Liver (tissue), 9 donors: ENCODE data around the gene SMARCC2. TPM values are rescaled to one million over a fixed set of nuclear protein-coding genes. Genes with fewer than 3 reads are reported as not detected.

Experiments used
- DNase-seq: peaks from one replicate; pipeline ENCODE4 v3.0.0-alpha.2; 2017; ENCODE audit warnings: low spot score
- H3K27ac ChIP-seq, 2 donors: one replicate each; pipeline ENCODE4 v1.7.0; 2013; ENCODE audit warnings: inconsistent platforms in 2 of 2, low read length in 2 of 2, control low read depth in 1 of 2, low read depth in 1 of 2, mild to moderate bottlenecking in 1 of 2
- H3K27me3 ChIP-seq, 4 donors: one replicate each; pipeline versions ENCODE4 v1.6.1 to v1.7.0; 2013; ENCODE audit warnings: low read length in 3 of 4, inconsistent platforms in 1 of 4, mild to moderate bottlenecking in 1 of 4, moderate library complexity in 1 of 4; ENCODE audit not compliant: control insufficient read depth in 4 of 4, insufficient read depth in 4 of 4
- H3K36me3 ChIP-seq, 4 donors: one replicate each; pipeline versions ENCODE4 v1.6.1 to v1.7.0; 2013; ENCODE audit warnings: low read length in 3 of 4, mild to moderate bottlenecking in 3 of 4, low read depth in 1 of 4, moderate library complexity in 1 of 4; ENCODE audit not compliant: control insufficient read depth in 4 of 4, insufficient read depth in 3 of 4
- H3K4me1 ChIP-seq, 4 donors: one replicate each; pipeline versions ENCODE4 v1.6.1 to v1.7.0; 2013; ENCODE audit warnings: low read length in 3 of 4, mild to moderate bottlenecking in 3 of 4, moderate library complexity in 1 of 4; ENCODE audit not compliant: control insufficient read depth in 4 of 4, insufficient read depth in 4 of 4
- H3K4me3 ChIP-seq, 3 donors: one replicate each; pipeline versions ENCODE4 v1.6.1 to v1.7.0; 2013; ENCODE audit warnings: low read length in 3 of 3, control low read depth in 1 of 3, low read depth in 1 of 3, mild to moderate bottlenecking in 1 of 3
- H3K9ac ChIP-seq, 2 donors: one replicate each; pipeline ENCODE4 v1.7.0; 2013; ENCODE audit warnings: low read length in 2 of 2, mild to moderate bottlenecking in 2 of 2, moderate library complexity in 2 of 2, control low read depth in 1 of 2, low read depth in 1 of 2
- H3K9me3 ChIP-seq, 4 donors: one replicate each; pipeline versions ENCODE4 v1.6.1 to v1.7.0; 2013; ENCODE audit warnings: low read length in 3 of 4; ENCODE audit not compliant: control insufficient read depth in 4 of 4
- ATF3 ChIP-seq: IDR thresholded peaks from 2 replicates; pipeline ENCODE4 v1.6.1; 2016; ENCODE audit warnings: antibody characterized with exemption
- EGR1 ChIP-seq, 2 donors: IDR thresholded peaks; 2 replicates each; pipeline ENCODE4 v1.6.1; 2016 to 2018; ENCODE audit warnings: antibody characterized with exemption in 2 of 2, low read depth in 2 of 2
- FOXA2 ChIP-seq: IDR thresholded peaks from 2 replicates; pipeline ENCODE4 v1.6.1; 2016; ENCODE audit warnings: antibody characterized with exemption
- GABPA ChIP-seq, 2 donors: IDR thresholded peaks in 1 of 2; conservative IDR thresholded peaks in 1 of 2; 2 replicates each; pipeline ENCODE4 v1.6.1; 2016; ENCODE audit warnings: antibody characterized with exemption in 2 of 2, mild to moderate bottlenecking in 1 of 2, moderate library complexity in 1 of 2
- HNF4A ChIP-seq, 2 donors: conservative IDR thresholded peaks; 2 replicates each; pipeline ENCODE4 v1.6.1; 2016; ENCODE audit warnings: antibody characterized with exemption in 2 of 2, mild to moderate bottlenecking in 2 of 2
- HNF4G ChIP-seq: IDR thresholded peaks from 2 replicates; pipeline ENCODE4 v1.6.1; 2016; ENCODE audit warnings: antibody characterized with exemption
- JUND ChIP-seq, 2 donors: IDR thresholded peaks; 2 replicates each; pipeline ENCODE4 v1.6.1; 2016; ENCODE audit warnings: antibody characterized with exemption in 2 of 2
- MAX ChIP-seq: IDR thresholded peaks from 2 replicates; pipeline ENCODE4 v1.6.1; 2016; ENCODE audit warnings: antibody characterized with exemption
- NR2F2 ChIP-seq: IDR thresholded peaks from 2 replicates; pipeline ENCODE4 v1.6.1; 2016; ENCODE audit warnings: antibody characterized with exemption
- RAD21 ChIP-seq, 2 donors: IDR thresholded peaks; 2 replicates each; pipeline ENCODE4 v1.6.1; 2016; ENCODE audit warnings: antibody characterized with exemption in 2 of 2, mild to moderate bottlenecking in 2 of 2
- REST ChIP-seq: IDR thresholded peaks from 2 replicates; pipeline ENCODE4 v1.6.1; 2016; ENCODE audit warnings: antibody characterized with exemption, mild to moderate bottlenecking
- RXRA ChIP-seq, 2 donors: IDR thresholded peaks; 2 replicates each; pipeline ENCODE4 v1.6.1; 2017 to 2018; ENCODE audit warnings: antibody characterized with exemption in 2 of 2, mild to moderate bottlenecking in 1 of 2
- SP1 ChIP-seq: IDR thresholded peaks from 2 replicates; pipeline ENCODE4 v1.6.1; 2018; ENCODE audit warnings: antibody characterized with exemption, mild to moderate bottlenecking
- TAF1 ChIP-seq: conservative IDR thresholded peaks from 2 replicates; pipeline ENCODE4 v1.6.1; 2016; ENCODE audit warnings: antibody characterized with exemption, mild to moderate bottlenecking
- YY1 ChIP-seq: IDR thresholded peaks from 2 replicates; pipeline ENCODE4 v1.6.1; 2016; ENCODE audit warnings: antibody characterized with exemption, mild to moderate bottlenecking
- ZBTB33 ChIP-seq: IDR thresholded peaks from 2 replicates; pipeline ENCODE4 v1.6.1; 2016; ENCODE audit warnings: antibody characterized with exemption
- WGBS: extraction: QIAGEN DNeasy Blood & Tissue Kit; methylation state at CpG from one replicate; pipeline ENCODE4 v1.1.7; 2013; 5-methylcytosine and 5-hydroxymethylcytosine counted together
- polyA plus RNA-seq, 2 donors: library from polyadenylated mRNA; stranded (reverse) in 1 of 2; unstranded in 1 of 2; fragments of 200-250 nt in 1 of 2; fragments of >200 nt in 1 of 2; fragmentation: Nextera tagmentation in 1 of 2; extraction: Ambion mirVana in 1 of 2; gene quantifications; one replicate each; pipeline versions ENCODE4 v1.2.1 to v1.2.3, GENCODE V29; 2013 to 2015
- total RNA-seq, 2 donors: library from RNA; depleted of rRNA; stranded (reverse); fragments of >200 nt; gene quantifications; one replicate each; pipeline ENCODE4 v1.2.3, GENCODE V29; 2014
- TF ChIP-seq, protein P1 (sequence below): fragments of 150-350 bp; IDR thresholded peaks from 2 replicates; pipeline ENCODE4 v1.5.1; 2017; ENCODE audit warnings: improper control_type of control experiment, low read depth, low read length; ENCODE audit not compliant: missing input control
- donor health status: healthy.
- donor health status: healthy.
- donor health status: healthy.
- donor health status: healthy.
- donor health status: healthy.

Gene SMARCC2
- total and polyA plus RNA-seq, 4 donors = 12.8 to 24.8 (median 22.5) TPM

GRCh38 chr12:56129206-56129941 lies 59.9 kb downstream of the SMARCC2 start:
- no peak for TF ChIP-seq JUND (IDR thresholded peaks at IDR 0.05)
- no peak for TF ChIP-seq SP1
- TF ChIP-seq ZBTB33 = no peak
- no peak for TF ChIP-seq GABPA (IDR thresholded peaks at IDR 0.05 in 1 of 2, conservative IDR thresholded peaks at IDR 0.05 in 1 of 2)
- no peak for TF ChIP-seq RXRA (IDR thresholded peaks at IDR 0.05)
- no peak for TF ChIP-seq TAF1
- no peak for TF ChIP-seq NR2F2
- no peak for TF ChIP-seq HNF4G
- no peak for TF ChIP-seq FOXA2
- TF ChIP-seq YY1 = no peak
- TF ChIP-seq REST = no peak
- TF ChIP-seq HNF4A (conservative IDR thresholded peaks at IDR 0.05) = no peak
- no peak for TF ChIP-seq ATF3
- TF ChIP-seq, protein P1, sequence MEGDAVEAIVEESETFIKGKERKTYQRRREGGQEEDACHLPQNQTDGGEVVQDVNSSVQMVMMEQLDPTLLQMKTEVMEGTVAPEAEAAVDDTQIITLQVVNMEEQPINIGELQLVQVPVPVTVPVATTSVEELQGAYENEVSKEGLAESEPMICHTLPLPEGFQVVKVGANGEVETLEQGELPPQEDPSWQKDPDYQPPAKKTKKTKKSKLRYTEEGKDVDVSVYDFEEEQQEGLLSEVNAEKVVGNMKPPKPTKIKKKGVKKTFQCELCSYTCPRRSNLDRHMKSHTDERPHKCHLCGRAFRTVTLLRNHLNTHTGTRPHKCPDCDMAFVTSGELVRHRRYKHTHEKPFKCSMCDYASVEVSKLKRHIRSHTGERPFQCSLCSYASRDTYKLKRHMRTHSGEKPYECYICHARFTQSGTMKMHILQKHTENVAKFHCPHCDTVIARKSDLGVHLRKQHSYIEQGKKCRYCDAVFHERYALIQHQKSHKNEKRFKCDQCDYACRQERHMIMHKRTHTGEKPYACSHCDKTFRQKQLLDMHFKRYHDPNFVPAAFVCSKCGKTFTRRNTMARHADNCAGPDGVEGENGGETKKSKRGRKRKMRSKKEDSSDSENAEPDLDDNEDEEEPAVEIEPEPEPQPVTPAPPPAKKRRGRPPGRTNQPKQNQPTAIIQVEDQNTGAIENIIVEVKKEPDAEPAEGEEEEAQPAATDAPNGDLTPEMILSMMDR = no peak
- TF ChIP-seq RAD21 (IDR thresholded peaks at IDR 0.05) = peak in 1 of 2 donors; percentile 2
- TF ChIP-seq MAX = no peak
- TF ChIP-seq EGR1 (IDR thresholded peaks at IDR 0.05; ENCODE audit: low read depth in 2 of 2) = peak; percentile 70 to 83

More at GRCh38 chr12:56129206-56129941, 59.9 kb downstream of the SMARCC2 start:
- Histone ChIP-seq H3K9me3 (no peaks in the 10 kb centered on the region), H3K27me3 (no peaks in the 10 kb centered on the region), H3K9ac (peak overlapping the region; percentile 69 to 88), H3K4me3 (peak overlapping the region; percentile 76 to 86 (median 78)), H3K4me1 (peaks cover 0 to 35% (median 25%) of the 10 kb centered on the region in 4 donors), H3K27ac (peak overlapping the region; percentile 82 to 91), H3K36me3 (peaks cover 9 to 33% (median 26%) of the 10 kb centered on the region in 4 donors)
- 6% methylated on average over 29 of the region's 29 CpGs for WGBS
- DNase-seq = peak; percentile 65
